CD14-positive monocyte (primary cell): Measurements from ENCODE around the gene FRMD3. TPM values are rescaled to one million over a fixed set of nuclear protein-coding genes. Genes with fewer than 3 reads are reported as not detected.
A peak's percentile ranks its signal among the peaks of the same experiment; 100 is the strongest.

ENCODE experiments used
- DNase-seq, 3 donors: peaks; one replicate each; pipeline ENCODE4 v3.0.0-alpha.2; 2011 to 2022
- H2AFZ ChIP-seq: 2 replicates; pipeline ENCODE4 v1.6.0; 2012; ENCODE audit warnings: mild to moderate bottlenecking, low read depth, low read length, inconsistent platforms; ENCODE audit not compliant: insufficient read depth, poor library complexity, severe bottlenecking
- H3K27ac ChIP-seq, 2 donors: 1 replicate in 1 of 2; 2 replicates in 1 of 2; pipeline ENCODE4 v1.5.1; 2012 to 2013; ENCODE audit warnings: low read length in 2 of 2, control low read depth in 1 of 2, inconsistent platforms in 1 of 2, low read depth in 1 of 2, mild to moderate bottlenecking in 1 of 2
- H3K27me3 ChIP-seq, 2 donors: one replicate each; pipeline versions ENCODE4 v1.6.0 to v1.6.1; 2011 to 2013; ENCODE audit warnings: low read length in 2 of 2; ENCODE audit not compliant: control insufficient read depth in 2 of 2, insufficient read depth in 2 of 2
- H3K36me3 ChIP-seq, 2 donors: replicated peaks in 1 of 2; 1 replicate in 1 of 2; 2 replicates in 1 of 2; pipeline versions ENCODE4 v1.5.1 to v1.6.1; 2012 to 2013; ENCODE audit warnings: low read length in 2 of 2, control low read depth in 1 of 2, inconsistent platforms in 1 of 2, mild to moderate bottlenecking in 1 of 2; ENCODE audit not compliant: insufficient read depth in 2 of 2, control insufficient read depth in 1 of 2
- H3K4me1 ChIP-seq, 2 donors: 1 replicate in 1 of 2; 2 replicates in 1 of 2; pipeline versions ENCODE4 v1.5.1 to v1.6.1; 2012 to 2013; ENCODE audit warnings: low read length in 2 of 2, control low read depth in 1 of 2, inconsistent platforms in 1 of 2, mild to moderate bottlenecking in 1 of 2, moderate library complexity in 1 of 2; ENCODE audit not compliant: insufficient read depth in 2 of 2, control insufficient read depth in 1 of 2
- H3K4me2 ChIP-seq: replicated peaks from 2 replicates; pipeline ENCODE3; 2012; ENCODE audit warnings: low read length, moderate library complexity, mild to moderate bottlenecking; ENCODE audit not compliant: poor library complexity, severe bottlenecking; ENCODE audit errors: extremely low read depth
- H3K4me3 ChIP-seq, 3 experiments: fragments of 200-600 bp in 1 of 3; sonication (generic) in 1 of 3; replicated peaks in 1 of 3; 1 replicate in 2 of 3; 2 replicates in 1 of 3; pipeline ENCODE4 v1.5.1; 2011 to 2013; ENCODE audit warnings: low read length in 3 of 3, mild to moderate bottlenecking in 3 of 3, control low read depth in 2 of 3, low read depth in 2 of 3, inconsistent platforms in 1 of 3, moderate library complexity in 1 of 3
- H3K79me2 ChIP-seq: 2 replicates; pipeline ENCODE4 v1.6.0; 2012; ENCODE audit warnings: mild to moderate bottlenecking, control low read depth, inconsistent platforms, low read length, moderate library complexity; ENCODE audit not compliant: insufficient read depth
- H3K9ac ChIP-seq: 2 replicates; pipeline ENCODE4 v1.6.0; 2017; ENCODE audit warnings: low read length, mild to moderate bottlenecking; ENCODE audit not compliant: insufficient read depth, poor library complexity, severe bottlenecking
- H3K9me3 ChIP-seq, 2 donors: replicated peaks in 1 of 2; 1 replicate in 1 of 2; 2 replicates in 1 of 2; pipeline versions ENCODE4 v1.5.1 to v1.6.1; 2012 to 2013; ENCODE audit warnings: low read length in 2 of 2, control low read depth in 1 of 2; ENCODE audit not compliant: control insufficient read depth in 1 of 2, insufficient read depth in 1 of 2
- H4K20me1 ChIP-seq: 2 replicates; pipeline ENCODE4 v1.6.0; 2012; ENCODE audit warnings: mild to moderate bottlenecking, low read length, control low read depth, moderate library complexity; ENCODE audit not compliant: insufficient read depth
- H3K27ac Mint-ChIP-seq, 7 donors: one replicate each; pipeline ENCODE4 v1.8.0; 2020; ENCODE audit warnings: mild to moderate bottlenecking in 7 of 7, mixed read lengths in 7 of 7, moderate library complexity in 6 of 7, inconsistent platforms in 2 of 7
- H3K27me3 Mint-ChIP-seq, 3 donors: one replicate each; pipeline ENCODE4 v1.8.0; 2021 to 2022; ENCODE audit warnings: low read depth in 3 of 3, mild to moderate bottlenecking in 3 of 3, mixed read lengths in 3 of 3, moderate library complexity in 3 of 3, inconsistent platforms in 1 of 3
- H3K36me3 Mint-ChIP-seq, 2 donors: one replicate each; pipeline ENCODE4 v1.8.0; 2020; ENCODE audit warnings: mixed read lengths in 2 of 2, inconsistent platforms in 1 of 2, mild to moderate bottlenecking in 1 of 2
- H3K4me1 Mint-ChIP-seq: one replicate; pipeline ENCODE4 v1.8.0; 2020; ENCODE audit warnings: mild to moderate bottlenecking, mixed read lengths
- H3K4me3 Mint-ChIP-seq, 2 donors: one replicate each; pipeline ENCODE4 v1.8.0; 2020; ENCODE audit warnings: mild to moderate bottlenecking in 2 of 2, mixed read lengths in 2 of 2, moderate library complexity in 1 of 2
- H3K9me3 Mint-ChIP-seq, 7 donors: one replicate each; pipeline ENCODE4 v1.8.0; 2020 to 2022; ENCODE audit warnings: mixed read lengths in 7 of 7, mild to moderate bottlenecking in 6 of 7, moderate library complexity in 6 of 7, inconsistent platforms in 2 of 7
- WGBS: methylation state at CpG from one replicate; pipeline ENCODE4 v1.1.5; 2013; ENCODE audit warnings: missing lambda C conversion rate; ENCODE audit not compliant: insufficient coverage; 5-methylcytosine and 5-hydroxymethylcytosine counted together
- intact Hi-C, 2 donors: fragments of 100-400 bp; cut with micrococcal nuclease; formaldehyde crosslinking; loops; one replicate each; pipeline versions ENCODE4 v1.15.0 to v1.15.1; 2023
- polyA plus RNA-seq, 3 donors: library from polyadenylated mRNA; depleted of rRNA in 1 of 3; unstranded in 2 of 3; stranded (reverse) in 1 of 3; fragments of 300-500 nt in 2 of 3; fragments of >200 nt in 1 of 3; fragmentation: Illumina TruSeq in 2 of 3; gene quantifications; 1 replicate in 2 of 3; 2 replicates in 1 of 3; pipeline ENCODE4 v1.2.3, GENCODE V29; 2012 to 2021
- TF ChIP-seq, protein P1 (sequence below): fragments of 200-600 bp; IDR thresholded peaks from one replicate; pipeline ENCODE4 v1.8.0; 2022; ENCODE audit warnings: antibody characterized with exemption, mild to moderate bottlenecking

The FRMD3 gene
- polyA plus RNA-seq, 3 donors = 2.8 to 9.8 (median 4.2) TPM

GRCh38 chr9:83472221-83472665 lies 66.0 kb downstream of the FRMD3 start:
- H3K4me1 ChIP-seq = peaks cover 47 to 49% of the 10 kb centered on the region in 2 donors
- peak overlapping the region; percentile 29 for H3K9ac ChIP-seq
- intact Hi-C loops = loop anchor here (5.0 to 10.0 kb wide), 4 partner anchors 35 to 235 kb away; partner anchors contain the start of genes FRMD3 (in 1 of the 2) and UBQLN1 (in 1 of the 2)
- Mint-ChIP-seq H3K27me3 (no peaks in the 10 kb centered on the region), H3K36me3 (peaks cover 0 to 2% of the 10 kb centered on the region in 2 donors), H3K27ac (peak overlapping the region; percentile 98 to 100 (median 99)), H3K9me3 (peaks cover 0 to 6% (median 2%) of the 10 kb centered on the region in 7 donors), H3K4me3 (peak overlapping the region; percentile 51 to 78), H3K4me1 (peaks cover 58% of the 10 kb centered on the region)
- peak overlapping the region; percentile 84 for H3K4me2 ChIP-seq
- WGBS = no CpG with 5 or more reads among the region's 4 CpGs
- peak overlapping the region; percentile 23 for H2AFZ ChIP-seq
- TF ChIP-seq, protein P1, sequence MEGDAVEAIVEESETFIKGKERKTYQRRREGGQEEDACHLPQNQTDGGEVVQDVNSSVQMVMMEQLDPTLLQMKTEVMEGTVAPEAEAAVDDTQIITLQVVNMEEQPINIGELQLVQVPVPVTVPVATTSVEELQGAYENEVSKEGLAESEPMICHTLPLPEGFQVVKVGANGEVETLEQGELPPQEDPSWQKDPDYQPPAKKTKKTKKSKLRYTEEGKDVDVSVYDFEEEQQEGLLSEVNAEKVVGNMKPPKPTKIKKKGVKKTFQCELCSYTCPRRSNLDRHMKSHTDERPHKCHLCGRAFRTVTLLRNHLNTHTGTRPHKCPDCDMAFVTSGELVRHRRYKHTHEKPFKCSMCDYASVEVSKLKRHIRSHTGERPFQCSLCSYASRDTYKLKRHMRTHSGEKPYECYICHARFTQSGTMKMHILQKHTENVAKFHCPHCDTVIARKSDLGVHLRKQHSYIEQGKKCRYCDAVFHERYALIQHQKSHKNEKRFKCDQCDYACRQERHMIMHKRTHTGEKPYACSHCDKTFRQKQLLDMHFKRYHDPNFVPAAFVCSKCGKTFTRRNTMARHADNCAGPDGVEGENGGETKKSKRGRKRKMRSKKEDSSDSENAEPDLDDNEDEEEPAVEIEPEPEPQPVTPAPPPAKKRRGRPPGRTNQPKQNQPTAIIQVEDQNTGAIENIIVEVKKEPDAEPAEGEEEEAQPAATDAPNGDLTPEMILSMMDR = no peak
- peak; percentile 16 to 77 (median 65) for DNase-seq
- peak overlapping the region in 2 of 3 experiments; percentile 3 to 80 for H3K4me3 ChIP-seq
- H4K20me1 ChIP-seq = no peaks in the 10 kb centered on the region
- H3K36me3 ChIP-seq = no peaks in the 10 kb centered on the region
- H3K9me3 ChIP-seq = no peaks in the 10 kb centered on the region
- peak overlapping the region; percentile 97 to 98 for H3K27ac ChIP-seq
- no peaks in the 10 kb centered on the region for H3K27me3 ChIP-seq
- peaks cover 14% of the 10 kb centered on the region for H3K79me2 ChIP-seq

GRCh38 chr9:83471241-83471640 lies 67.0 kb downstream of the FRMD3 start:
- H2AFZ ChIP-seq = peak overlapping the region; percentile 85
- 33% methylated on average over 1 of the region's 4 CpGs for WGBS
- H3K36me3 ChIP-seq = no peaks in the 10 kb centered on the region
- H3K4me3 Mint-ChIP-seq = peak overlapping the region; percentile 43 to 89
- peak overlapping the region; percentile 98 to 100 (median 99) for H3K27ac Mint-ChIP-seq
- peaks cover 14% of the 10 kb centered on the region for H3K79me2 ChIP-seq
- H4K20me1 ChIP-seq = no peaks in the 10 kb centered on the region
- H3K4me1 ChIP-seq = peaks cover 47 to 52% of the 10 kb centered on the region in 2 donors
- intact Hi-C loops = loop anchor here (5.0 to 10.0 kb wide), 4 partner anchors 36 to 236 kb away; partner anchors contain the start of genes FRMD3 (in 1 of the 2) and UBQLN1 (in 1 of the 2)
- DNase-seq = peak; percentile 71 to 86 (median 81)
- peak overlapping the region; percentile 51 for H3K9ac ChIP-seq
- H3K27me3 Mint-ChIP-seq = no peaks in the 10 kb centered on the region
- H3K9me3 ChIP-seq = no peaks in the 10 kb centered on the region
- peaks cover 58% of the 10 kb centered on the region for H3K4me1 Mint-ChIP-seq
- peak overlapping the region; percentile 84 for H3K4me2 ChIP-seq
- peak overlapping the region in 2 of 3 experiments; percentile 20 to 80 for H3K4me3 ChIP-seq
- no peaks in the 10 kb centered on the region for H3K27me3 ChIP-seq
- peak overlapping the region; percentile 97 to 98 for H3K27ac ChIP-seq
- H3K36me3 Mint-ChIP-seq = peaks cover 0 to 2% of the 10 kb centered on the region in 2 donors
- TF ChIP-seq, protein P1 = no peak
- H3K9me3 Mint-ChIP-seq = peaks cover 0 to 6% (median under 1%) of the 10 kb centered on the region in 7 donors
